ENCODE measurements around the gene TTLL6.

GRCh38 chr17:48747445-48748363 is 69.3 kb downstream of the TTLL6 start:
- no peak for TF ChIP-seq CTCF (IDR thresholded peaks at IDR 0.05; ENCODE audit: control extremely low read depth in 1 of 3, insufficient read depth in 1 of 3, low read depth in 1 of 3, low read length in 3 of 3)
- no peak for TF ChIP-seq RAD21 (IDR thresholded peaks at IDR 0.05 in 1 of 2, conservative IDR thresholded peaks at IDR 0.05 in 1 of 2; ENCODE audit: low read depth in 2 of 2, low read length in 2 of 2)
- no peak for TF ChIP-seq EGR1 (IDR thresholded peaks at IDR 0.05; ENCODE audit: borderline replicate concordance, low read depth, low read length)
- no peak for TF ChIP-seq POLR2A (IDR thresholded peaks at IDR 0.05; ENCODE audit: control extremely low read depth in 1 of 2, low read depth in 2 of 2, low read length in 2 of 2)
- TF ChIP-seq RFX5 (IDR thresholded peaks at IDR 0.05; ENCODE audit: borderline replicate concordance, low read depth, low read length) = no peak
- TF ChIP-seq CBX8 (IDR thresholded peaks at IDR 0.05; ENCODE audit: borderline replicate concordance, low read depth, low read length) = peak; percentile 46
- no peak for TF ChIP-seq YY1 (IDR thresholded peaks at IDR 0.05; ENCODE audit: low read depth, low read length)
